Vagina (tissue), 2 donors: ENCODE measurements around the gene SDF2.

Experiments
- CTCF ChIP-seq, 3 experiments: fragments of 450-650 bp in 2 of 3; fragments of 200-600 bp in 1 of 3; sonication (generic) in 1 of 3; IDR thresholded peaks; one replicate each; pipeline ENCODE4 v1.5.1; 2017 to 2019; ENCODE audit warnings: antibody characterized with exemption in 3 of 3, mild to moderate bottlenecking in 2 of 3, moderate library complexity in 2 of 3
- POLR2A ChIP-seq, 2 donors: fragments of 450-650 bp; IDR thresholded peaks; one replicate each; pipeline ENCODE4 v1.6.1; 2017; ENCODE audit warnings: antibody characterized with exemption in 2 of 2, mild to moderate bottlenecking in 2 of 2, moderate library complexity in 2 of 2

- TF ChIP-seq CTCF (IDR thresholded peaks at IDR 0.05): no peak
- TF ChIP-seq POLR2A (IDR thresholded peaks at IDR 0.05): no peak
These were observed 44.1 kb upstream of the SDF2 start for GRCh38 chr17:28705728-28706334.
